ENCODE results near the gene PIM3. TPM values are rescaled to one million over a fixed set of nuclear protein-coding genes. Genes with fewer than 3 reads are reported as not detected.

The PIM3 gene
- total RNA-seq, 4 donors from 2014 or later = 66.2 to 142 (median 105) TPM

DNA sequence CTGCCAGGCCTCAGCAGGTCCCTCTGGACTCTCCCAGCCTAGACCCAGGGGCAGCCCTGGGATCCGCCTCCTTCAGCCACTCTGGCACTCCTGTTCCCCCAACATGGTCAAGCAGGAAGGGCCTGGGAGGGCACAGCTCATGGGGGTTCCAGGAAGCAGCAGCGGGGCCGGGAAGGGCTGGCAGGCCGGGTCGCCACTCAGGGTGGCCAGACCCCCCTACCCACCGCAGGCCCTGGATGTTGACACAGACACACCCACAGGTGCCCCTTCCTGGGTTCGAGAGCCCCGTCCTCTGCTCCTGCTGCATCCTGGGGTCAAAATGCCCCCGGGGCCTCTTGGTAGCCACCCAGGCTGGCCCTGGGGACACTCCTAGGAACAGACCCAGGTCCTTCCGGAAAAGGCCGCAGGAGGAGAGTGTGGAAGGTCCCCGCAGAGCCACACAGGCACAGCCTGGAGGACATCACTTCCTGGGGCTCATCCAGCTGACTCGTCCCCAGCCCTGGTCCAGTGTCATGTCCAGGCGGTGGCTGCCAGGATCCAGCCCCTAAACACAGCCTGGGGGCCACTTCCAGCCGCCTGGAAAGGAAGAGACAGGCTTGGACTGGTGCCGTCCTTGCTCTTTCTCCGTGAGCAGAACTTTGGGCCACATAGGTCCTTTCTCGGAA is 6.8 kb upstream of the PIM3 start:
- Histone ChIP-seq H3K27ac (no peak overlapping the region), H3K36me3 (no peaks in the 10 kb centered on the region), H3K4me3 (no peak overlapping the region), H3K27me3 (no peaks in the 10 kb centered on the region), H3K4me1 (peaks cover 0 to 38% (median 13%) of the 10 kb centered on the region in 4 donors), H3K9me3 (no peaks in the 10 kb centered on the region)
- no peak for DNase-seq
- TF ChIP-seq, protein P1, sequence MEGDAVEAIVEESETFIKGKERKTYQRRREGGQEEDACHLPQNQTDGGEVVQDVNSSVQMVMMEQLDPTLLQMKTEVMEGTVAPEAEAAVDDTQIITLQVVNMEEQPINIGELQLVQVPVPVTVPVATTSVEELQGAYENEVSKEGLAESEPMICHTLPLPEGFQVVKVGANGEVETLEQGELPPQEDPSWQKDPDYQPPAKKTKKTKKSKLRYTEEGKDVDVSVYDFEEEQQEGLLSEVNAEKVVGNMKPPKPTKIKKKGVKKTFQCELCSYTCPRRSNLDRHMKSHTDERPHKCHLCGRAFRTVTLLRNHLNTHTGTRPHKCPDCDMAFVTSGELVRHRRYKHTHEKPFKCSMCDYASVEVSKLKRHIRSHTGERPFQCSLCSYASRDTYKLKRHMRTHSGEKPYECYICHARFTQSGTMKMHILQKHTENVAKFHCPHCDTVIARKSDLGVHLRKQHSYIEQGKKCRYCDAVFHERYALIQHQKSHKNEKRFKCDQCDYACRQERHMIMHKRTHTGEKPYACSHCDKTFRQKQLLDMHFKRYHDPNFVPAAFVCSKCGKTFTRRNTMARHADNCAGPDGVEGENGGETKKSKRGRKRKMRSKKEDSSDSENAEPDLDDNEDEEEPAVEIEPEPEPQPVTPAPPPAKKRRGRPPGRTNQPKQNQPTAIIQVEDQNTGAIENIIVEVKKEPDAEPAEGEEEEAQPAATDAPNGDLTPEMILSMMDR (IDR thresholded peaks at IDR 0.05) = no peak
- no peak for TF ChIP-seq POLR2A (IDR thresholded peaks at IDR 0.05)

GRCh38 chr22:49954354-49954753 is 6.2 kb upstream of the PIM3 start:
- no peak for TF ChIP-seq POLR2A (IDR thresholded peaks at IDR 0.05)
- TF ChIP-seq, protein P1 (IDR thresholded peaks at IDR 0.05) = no peak
- peaks cover under 1 to 43% (median 16%) of the 10 kb centered on the region in 4 donors for H3K4me1 ChIP-seq
- H3K4me3 ChIP-seq = no peak overlapping the region
- no peaks in the 10 kb centered on the region for H3K9me3 ChIP-seq
- no peaks in the 10 kb centered on the region for H3K27me3 ChIP-seq
- DNase-seq = no peak
- H3K36me3 ChIP-seq = no peaks in the 10 kb centered on the region
- no peak overlapping the region for H3K27ac ChIP-seq

GRCh38 chr22:49954991-49955580 is 5.5 kb upstream of the PIM3 start:
- no peak for DNase-seq
- no peaks in the 10 kb centered on the region for H3K27me3 ChIP-seq
- H3K9me3 ChIP-seq = no peaks in the 10 kb centered on the region
- TF ChIP-seq POLR2A (IDR thresholded peaks at IDR 0.05) = no peak
- TF ChIP-seq, protein P1 (IDR thresholded peaks at IDR 0.05) = no peak
- H3K27ac ChIP-seq = no peak overlapping the region
- peaks cover 6 to 42% (median 14%) of the 10 kb centered on the region in 4 donors for H3K4me1 ChIP-seq
- H3K36me3 ChIP-seq = no peaks in the 10 kb centered on the region
- no peak overlapping the region for H3K4me3 ChIP-seq

DNA sequence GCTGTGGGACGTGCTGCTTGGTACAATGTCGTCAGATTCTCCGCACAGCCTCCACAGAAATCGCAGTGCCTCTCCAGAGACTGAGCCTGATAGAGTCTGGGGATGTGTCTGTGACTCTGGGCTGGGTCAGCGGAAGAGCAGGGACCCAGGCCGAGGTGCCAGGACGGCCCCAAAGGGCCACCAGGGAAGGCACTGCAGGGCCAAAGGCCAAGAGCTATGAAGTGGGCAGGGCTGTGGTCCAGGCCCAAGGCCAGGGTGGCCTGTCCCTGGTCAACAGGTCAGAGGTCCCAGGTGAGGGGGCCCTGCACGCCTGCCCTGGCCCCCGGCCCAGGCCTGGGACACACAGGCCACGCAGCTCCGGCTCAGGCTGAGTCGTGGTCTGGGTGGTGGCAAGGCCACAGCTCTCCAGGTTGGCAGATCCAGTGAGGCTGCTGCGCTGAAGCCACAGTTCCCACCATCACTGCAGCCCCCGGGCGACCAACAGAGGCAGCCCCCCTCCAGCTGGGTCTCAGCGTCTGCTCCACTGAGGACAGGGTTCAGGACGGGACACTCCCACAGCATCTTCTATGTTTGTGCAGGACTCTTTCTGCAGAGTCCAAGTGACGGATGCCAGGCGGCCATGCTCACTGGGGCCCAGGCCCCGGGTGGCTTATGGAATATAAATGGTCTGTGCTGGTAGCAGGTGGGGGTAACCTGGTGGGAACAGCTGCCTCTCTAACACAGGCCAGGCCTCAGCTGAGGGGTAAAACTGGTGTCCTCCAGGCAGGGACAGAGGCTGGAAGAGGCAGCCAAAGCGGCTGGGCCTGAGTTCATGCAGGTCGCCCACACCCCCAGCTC is 4.8 kb upstream of the PIM3 start:
- H3K9me3 ChIP-seq = no peaks in the 10 kb centered on the region
- no peaks in the 10 kb centered on the region for H3K36me3 ChIP-seq
- H3K27me3 ChIP-seq = no peaks in the 10 kb centered on the region
- no peak for TF ChIP-seq POLR2A (IDR thresholded peaks at IDR 0.05)
- TF ChIP-seq, protein P1 (IDR thresholded peaks at IDR 0.05) = no peak
- H3K27ac ChIP-seq = no peak overlapping the region
- H3K4me1 ChIP-seq = peaks cover 6 to 36% (median 11%) of the 10 kb centered on the region in 4 donors
- no peak for DNase-seq
- H3K4me3 ChIP-seq = no peak overlapping the region

DNA sequence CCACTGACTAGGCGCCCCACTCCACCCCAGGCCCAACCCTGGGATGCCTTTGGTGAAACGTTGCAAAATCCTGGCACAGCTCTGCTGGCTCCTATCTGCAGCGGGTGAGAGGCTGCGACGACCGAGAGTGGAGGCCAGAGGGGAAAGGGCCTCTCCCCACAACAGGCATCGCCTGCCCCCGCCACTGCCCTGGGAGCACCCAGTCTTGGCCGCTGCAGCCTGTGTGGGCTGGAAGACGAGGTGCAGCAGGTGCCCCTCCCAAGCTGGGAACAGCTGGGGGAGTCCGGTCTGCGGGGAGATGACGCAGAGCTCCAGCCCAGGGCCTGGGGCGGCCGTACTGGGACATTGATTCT is 4.2 kb upstream of the PIM3 start:
- Histone ChIP-seq H3K4me1 (peaks cover 6 to 32% (median 10%) of the 10 kb centered on the region in 4 donors), H3K27ac (no peak overlapping the region), H3K9me3 (peaks cover 0 to 3% (median 0%) of the 10 kb centered on the region in 4 donors), H3K27me3 (no peaks in the 10 kb centered on the region), H3K36me3 (peaks cover 0 to 3% (median 0%) of the 10 kb centered on the region in 3 donors), H3K4me3 (no peak overlapping the region)
- TF ChIP-seq POLR2A (IDR thresholded peaks at IDR 0.05) = no peak
- TF ChIP-seq, protein P1 (IDR thresholded peaks at IDR 0.05) = no peak
- no peak for DNase-seq

All from Peyer's patch (tissue), 4 donors.